Hepatocyte (in vitro differentiated cells): Measurements from ENCODE around the gene CCDC13. TPM values are rescaled to one million over a fixed set of nuclear protein-coding genes. Genes with fewer than 3 reads are reported as not detected.

Source experiments
- DNase-seq: peaks from one replicate; pipeline ENCODE4 v3.0.0-alpha.2; 2016; ENCODE audit warnings: low spot score
- H2AFZ ChIP-seq: fragments of 200-600 bp; sonication (generic); 2 replicates; pipeline ENCODE4 v1.6.0; 2016; ENCODE audit warnings: antibody characterized with exemption, mild to moderate bottlenecking
- H3K27ac ChIP-seq: fragments of 200-600 bp; sonication (generic); 2 replicates; pipeline ENCODE4 v1.5.1; 2016; ENCODE audit warnings: mild to moderate bottlenecking
- H3K27me3 ChIP-seq: fragments of 200-600 bp; sonication (generic); 2 replicates; pipeline ENCODE4 v1.6.1; 2016
- H3K36me3 ChIP-seq: fragments of 200-600 bp; sonication (generic); replicated peaks from 2 replicates; pipeline ENCODE4 v1.5.1; 2016; ENCODE audit warnings: low read depth; ENCODE audit not compliant: insufficient read depth
- H3K4me1 ChIP-seq: fragments of 200-600 bp; sonication (generic); 2 replicates; pipeline ENCODE4 v1.5.1; 2016; ENCODE audit warnings: mild to moderate bottlenecking, moderate library complexity; ENCODE audit not compliant: insufficient read depth
- H3K4me2 ChIP-seq: fragments of 200-600 bp; sonication (generic); 2 replicates; pipeline ENCODE4 v1.6.0; 2016
- H3K4me3 ChIP-seq: fragments of 200-600 bp; sonication (generic); 2 replicates; pipeline ENCODE4 v1.5.1; 2016; ENCODE audit warnings: mild to moderate bottlenecking
- H3K79me2 ChIP-seq: fragments of 200-600 bp; sonication (generic); 2 replicates; pipeline ENCODE4 v1.6.0; 2017; ENCODE audit warnings: mild to moderate bottlenecking
- H3K9me2 ChIP-seq: fragments of 200-600 bp; sonication (generic); replicated peaks from 2 replicates; pipeline ENCODE4 v1.6.0; 2017; ENCODE audit warnings: mild to moderate bottlenecking; ENCODE audit not compliant: insufficient read depth
- H3K9me3 ChIP-seq: fragments of 200-600 bp; sonication (generic); 2 replicates; pipeline ENCODE4 v1.5.1; 2016; ENCODE audit warnings: low read depth, mild to moderate bottlenecking
- H4K20me1 ChIP-seq: fragments of 200-600 bp; sonication (generic); 2 replicates; pipeline ENCODE4 v1.6.0; 2016; ENCODE audit warnings: mild to moderate bottlenecking; ENCODE audit not compliant: insufficient read depth, poor library complexity, severe bottlenecking
- CTCF ChIP-seq: fragments of 200-600 bp; sonication (generic); IDR thresholded peaks from 2 replicates; pipeline ENCODE4 v1.5.1; 2016; ENCODE audit warnings: antibody characterized with exemption, mild to moderate bottlenecking; ENCODE audit not compliant: poor library complexity
- EZH2 ChIP-seq: fragments of 200-600 bp; sonication (generic); IDR thresholded peaks from 2 replicates; pipeline ENCODE4 v1.6.1; 2016; ENCODE audit warnings: antibody characterized with exemption, mild to moderate bottlenecking, borderline replicate concordance
- EZH2phosphoT487 ChIP-seq: fragments of 200-600 bp; sonication (generic); IDR thresholded peaks from one replicate; pipeline ENCODE4 v1.6.1; 2018; ENCODE audit warnings: antibody characterized with exemption, mild to moderate bottlenecking, low read depth, moderate library complexity; ENCODE audit not compliant: unreplicated experiment, severe bottlenecking
- WGBS: methylation state at CpG from one replicate; pipeline ENCODE4 v1.1.6; 2016; ENCODE audit warnings: low lambda C conversion rate; ENCODE audit errors: missing lambda C conversion rate; 5-methylcytosine and 5-hydroxymethylcytosine counted together
- polyA plus RNA-seq: library from polyadenylated mRNA; unstranded; fragments of >200 nt; fragmentation: Nextera tagmentation; extraction: Ambion mirVana; gene quantifications from 2 replicates; pipeline ENCODE4 v1.2.1, GENCODE V29; 2016
- total RNA-seq: library from RNA; depleted of rRNA; stranded (reverse); fragments of >200 nt; gene quantifications from 2 replicates; pipeline ENCODE4 v1.2.3, GENCODE V29; 2014

Gene CCDC13
- total and polyA plus RNA-seq, 2 experiments from 2014 or later, result 0.63 TPM; not detected in 1

GRCh38 chr3:42749025-42749752 lies 23.9 kb downstream of the CCDC13 start:
- H3K9me2 ChIP-seq, result no peaks in the 10 kb centered on the region
- no peaks in the 10 kb centered on the region for H3K36me3 ChIP-seq
- H3K9me3 ChIP-seq, result no peaks in the 10 kb centered on the region
- TF ChIP-seq EZH2phosphoT487 (no peak), EZH2 (no peak), CTCF (no peak)
- peaks cover 23% of the 10 kb centered on the region for H3K4me1 ChIP-seq
- peak overlapping the region; percentile 2 for H3K27ac ChIP-seq
- DNase-seq, result no peak
- no peak overlapping the region for H2AFZ ChIP-seq
- WGBS, result 87% methylated on average over 10 of the region's 10 CpGs
- no peak overlapping the region for H3K4me3 ChIP-seq
- H4K20me1 ChIP-seq, result no peaks in the 10 kb centered on the region
- no peaks in the 10 kb centered on the region for H3K79me2 ChIP-seq
- no peaks in the 10 kb centered on the region for H3K27me3 ChIP-seq
- no peak overlapping the region for H3K4me2 ChIP-seq

DNA sequence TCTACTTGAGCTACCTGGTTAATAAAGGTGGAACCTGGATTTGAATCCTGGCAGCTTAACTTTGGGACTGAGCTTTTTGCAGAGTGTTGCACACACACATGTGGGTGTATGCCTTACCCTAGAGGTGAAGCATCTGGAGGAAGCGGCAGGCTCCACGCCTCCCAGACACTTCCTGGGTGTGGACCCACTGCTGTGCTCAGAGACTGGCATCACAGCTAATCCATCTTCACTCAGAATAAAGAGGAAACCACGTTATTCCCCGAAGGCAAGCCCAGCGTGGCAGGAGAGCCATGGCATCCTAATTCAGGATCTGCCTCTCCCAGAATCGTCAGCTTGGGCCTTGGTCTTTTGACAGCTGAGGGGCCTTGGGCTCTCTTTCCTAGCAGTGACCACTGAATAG lies 25.5 kb downstream of the CCDC13 start:
- H3K9me3 ChIP-seq, result no peaks in the 10 kb centered on the region
- peaks cover 23% of the 10 kb centered on the region for H3K4me1 ChIP-seq
- peak overlapping the region; percentile 79 for H3K27ac ChIP-seq
- no peak overlapping the region for H2AFZ ChIP-seq
- no peaks in the 10 kb centered on the region for H3K79me2 ChIP-seq
- WGBS, result 89% methylated on average over 6 of the region's 6 CpGs
- H3K36me3 ChIP-seq, result no peaks in the 10 kb centered on the region
- no peak overlapping the region for H3K4me2 ChIP-seq
- TF ChIP-seq EZH2phosphoT487 (no peak), EZH2 (no peak), CTCF (no peak)
- H3K27me3 ChIP-seq, result no peaks in the 10 kb centered on the region
- H3K4me3 ChIP-seq, result no peak overlapping the region
- H3K9me2 ChIP-seq, result no peaks in the 10 kb centered on the region
- no peak for DNase-seq
- H4K20me1 ChIP-seq, result no peaks in the 10 kb centered on the region

- H3K4me1 ChIP-seq, result peaks cover 23% of the 10 kb centered on the region
These were observed 26.3 kb downstream of the CCDC13 start for GRCh38 chr3:42746455-42747450.

More at GRCh38 chr3:42746455-42747450, 26.3 kb downstream of the CCDC13 start:
- H3K9me3 ChIP-seq, result no peaks in the 10 kb centered on the region
- H3K4me3 ChIP-seq, result no peak overlapping the region
- H4K20me1 ChIP-seq, result no peaks in the 10 kb centered on the region
- no peaks in the 10 kb centered on the region for H3K36me3 ChIP-seq
- H2AFZ ChIP-seq, result no peak overlapping the region
- peak; percentile 60 for DNase-seq
- no peaks in the 10 kb centered on the region for H3K27me3 ChIP-seq
- peak overlapping the region; percentile 51 for H3K4me2 ChIP-seq
- no peak for TF ChIP-seq EZH2
- TF ChIP-seq CTCF, result no peak
- no peak for TF ChIP-seq EZH2phosphoT487
- no peaks in the 10 kb centered on the region for H3K79me2 ChIP-seq
- H3K27ac ChIP-seq, result peak overlapping the region; percentile 93
- WGBS, result 71% methylated on average over 11 of the region's 11 CpGs
- H3K9me2 ChIP-seq, result no peaks in the 10 kb centered on the region
